GM18873 (cell line): ENCODE data around the gene PRRG2.

Experiments used
- ATAC-seq: cut with Tn5 transposase; IDR thresholded peaks from one replicate; pipeline ENCODE4 v1.9.1; 2021; ENCODE audit warnings: mild to moderate bottlenecking, moderate library complexity, moderate number of reproducible peaks; ENCODE audit not compliant: unreplicated experiment, low FRiP score

Gene PRRG2

DNA sequence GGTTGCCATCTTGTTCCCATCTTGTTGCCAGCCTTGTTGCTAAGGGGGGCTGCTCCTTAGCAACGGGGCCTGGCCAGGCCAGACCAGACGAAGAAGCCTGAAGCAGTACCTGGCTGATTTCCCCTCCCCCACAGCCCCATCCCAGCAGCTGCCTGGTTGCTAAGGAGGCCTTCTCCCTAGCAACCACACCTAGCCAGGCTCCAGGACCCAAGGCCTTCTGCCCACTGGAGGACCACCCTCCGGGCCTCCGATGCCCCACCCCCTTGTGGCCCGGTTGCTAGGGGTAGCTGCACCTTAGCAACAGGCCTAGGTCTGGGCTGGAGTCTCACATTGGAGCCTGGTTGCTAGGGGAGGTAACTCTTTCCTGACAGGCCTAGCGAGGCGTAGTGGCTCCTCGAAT, 3.9 kb downstream of the PRRG2 start:
- ATAC-seq, result no peak

DNA sequence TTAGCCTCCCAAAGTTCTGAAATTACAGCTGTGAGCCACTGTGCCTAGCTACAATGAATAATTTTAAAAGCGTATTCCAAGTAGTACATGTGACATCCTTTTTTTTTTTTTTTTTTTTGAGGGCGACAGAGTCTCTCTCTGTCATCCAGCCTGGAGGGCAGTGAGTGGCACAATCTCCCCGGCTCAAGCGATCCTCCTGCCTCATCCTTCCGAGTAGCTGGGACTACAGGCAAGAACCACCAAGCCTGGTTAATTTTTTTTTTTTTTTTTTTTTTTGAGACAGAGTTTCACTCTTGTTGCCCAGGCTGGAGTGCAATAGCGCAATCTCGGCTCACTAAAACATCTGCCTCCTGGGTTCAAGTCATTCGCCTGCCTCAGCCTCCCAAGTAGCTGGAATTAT, 6.1 kb downstream of the PRRG2 start:
- ATAC-seq, result no peak

DNA sequence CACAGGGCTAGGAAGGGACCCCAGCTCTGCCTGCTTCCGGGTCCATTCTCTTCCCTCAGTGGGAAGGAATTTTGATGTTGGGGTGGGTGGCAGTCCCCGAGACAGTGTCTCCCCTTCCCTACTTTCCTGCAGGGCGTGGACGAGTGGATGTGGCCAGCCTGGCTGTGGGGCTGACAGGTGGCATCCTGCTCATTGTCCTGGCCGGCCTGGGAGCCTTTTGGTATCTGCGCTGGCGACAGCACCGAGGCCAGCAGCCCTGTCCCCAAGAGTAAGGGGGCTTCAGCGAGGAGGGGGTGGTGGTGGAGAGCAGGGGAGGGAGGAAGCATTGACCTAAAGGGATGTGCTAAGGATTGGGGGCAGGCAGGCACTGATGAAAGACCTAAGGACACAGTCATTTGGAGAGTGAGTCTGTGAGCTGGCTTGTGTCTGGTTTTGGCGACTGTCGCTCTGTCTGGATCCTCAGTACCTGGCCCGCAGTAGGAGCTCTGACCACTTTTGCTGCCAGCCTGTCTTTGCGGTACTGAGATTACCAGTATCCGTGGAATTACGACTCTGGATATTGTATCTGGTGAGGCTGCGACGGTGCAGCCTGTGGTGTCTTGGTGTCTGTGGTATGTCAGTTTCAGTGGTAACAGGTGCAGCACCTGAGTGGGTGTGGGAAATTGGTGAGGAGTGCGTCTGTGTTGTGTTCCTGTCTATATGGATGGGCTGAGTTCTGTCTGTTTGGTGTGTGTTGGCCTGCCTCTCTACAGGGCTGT, 7.4 kb downstream of the PRRG2 start:
- ATAC-seq, result no peak

DNA sequence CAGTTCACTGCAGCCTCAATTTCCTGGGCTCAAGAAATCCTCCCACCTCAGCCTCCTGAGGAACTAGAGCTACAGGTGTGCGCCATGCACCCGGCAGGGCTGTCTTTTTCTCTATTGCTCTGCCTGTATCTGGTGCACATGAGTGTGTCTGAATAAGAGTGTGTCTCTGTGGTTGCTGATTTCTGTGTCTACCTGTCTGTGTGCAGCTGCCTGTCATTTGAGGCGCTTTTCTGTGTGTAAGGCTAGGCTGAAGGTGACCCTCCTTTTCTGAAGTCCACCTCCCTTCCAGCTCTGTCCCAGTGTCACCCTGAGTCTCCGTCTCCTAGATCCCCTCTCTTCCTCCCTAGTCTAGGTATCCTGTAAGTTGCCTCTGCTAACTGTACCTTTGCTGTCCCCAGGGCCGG, 8.4 kb downstream of the PRRG2 start:
- ATAC-seq, result no peak

DNA sequence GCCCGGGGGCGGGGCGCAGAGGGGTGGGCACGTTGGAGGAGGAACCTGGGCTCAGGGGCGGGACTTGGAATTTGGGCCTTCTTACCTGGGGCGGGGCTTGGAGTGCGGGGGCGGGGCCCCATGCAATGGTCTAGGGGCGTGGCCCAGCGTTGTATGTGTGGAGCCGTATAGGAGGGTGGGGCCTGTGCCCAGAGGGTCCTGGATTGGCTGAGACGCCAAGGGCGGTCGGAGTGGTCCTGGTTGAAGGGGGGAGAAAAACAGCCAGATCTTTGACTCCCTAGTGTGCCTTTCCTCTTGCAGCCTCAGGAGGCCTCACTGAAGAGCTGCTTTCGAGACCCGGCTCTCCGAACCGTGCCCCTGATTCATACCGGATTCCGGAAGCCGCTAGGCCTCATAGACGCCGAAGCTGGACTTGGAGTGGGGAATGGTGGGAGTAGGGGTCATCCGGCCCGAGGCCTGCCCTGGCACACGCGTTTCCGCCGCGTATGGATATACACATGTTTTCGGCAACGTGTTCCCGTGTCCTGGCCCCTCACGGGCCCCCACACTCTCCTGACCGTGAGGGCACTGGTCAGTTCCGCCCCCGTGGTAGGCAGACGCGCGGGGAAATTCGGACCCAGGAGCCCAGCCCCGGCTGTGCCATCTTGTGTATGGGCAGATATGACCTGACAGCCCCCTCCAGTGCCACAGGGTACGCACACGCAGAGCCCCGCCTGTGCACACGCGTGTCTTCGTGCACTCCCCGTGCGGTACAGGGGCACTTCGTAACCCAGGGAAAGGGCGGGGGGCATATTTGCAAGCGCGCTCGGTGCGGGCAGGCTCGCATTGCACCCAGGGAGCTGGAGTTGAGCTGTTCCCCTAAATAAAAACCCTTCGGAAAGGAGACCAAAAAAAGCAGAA, 9.2 kb downstream of the PRRG2 start:
- ATAC-seq, result peak; percentile 63

DNA sequence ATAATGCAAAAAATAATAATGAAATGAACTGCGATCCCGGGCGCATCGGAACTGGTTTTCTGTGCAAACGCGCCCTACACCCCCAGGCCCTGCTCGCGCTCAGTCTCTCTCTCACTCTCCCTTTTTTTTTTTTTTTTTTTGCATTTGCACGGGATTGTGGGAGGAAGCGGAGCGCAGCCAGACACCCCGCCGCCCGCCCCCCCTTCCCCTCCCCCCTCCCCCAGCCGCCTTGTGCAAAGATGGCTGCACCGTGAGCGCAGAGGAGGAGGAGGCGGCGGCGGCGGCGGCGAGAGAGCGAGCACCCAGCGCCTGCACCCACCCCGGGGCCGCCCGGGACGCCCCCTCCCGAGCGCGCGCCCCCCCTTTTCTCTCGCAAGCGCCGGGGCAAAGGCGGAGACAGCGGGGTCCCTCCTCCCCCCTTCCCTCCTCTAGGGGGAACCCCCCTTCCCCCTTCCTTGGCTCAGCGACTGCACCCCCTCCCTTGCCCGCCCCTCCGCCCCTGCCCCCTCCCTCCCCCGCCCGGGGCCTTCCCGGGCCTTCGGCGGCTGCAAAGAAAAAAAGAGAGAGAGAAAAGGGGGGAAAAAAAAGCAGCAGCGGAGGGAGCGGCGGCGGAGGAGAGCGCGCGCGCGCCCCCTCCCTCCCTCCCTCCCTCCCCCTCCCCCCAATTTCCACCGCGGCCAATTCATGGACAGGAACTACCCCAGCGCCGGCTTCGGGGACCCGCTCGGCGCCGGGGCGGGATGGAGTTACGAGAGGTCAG, 10.0 kb downstream of the PRRG2 start, which contains the start of gene PRR12:
TSS of gene PRR12 (plus strand) at position 212 of the 760 bp plus-strand sequence. CDS start at position 685, 473 bp downstream.
- no peak for ATAC-seq

DNA sequence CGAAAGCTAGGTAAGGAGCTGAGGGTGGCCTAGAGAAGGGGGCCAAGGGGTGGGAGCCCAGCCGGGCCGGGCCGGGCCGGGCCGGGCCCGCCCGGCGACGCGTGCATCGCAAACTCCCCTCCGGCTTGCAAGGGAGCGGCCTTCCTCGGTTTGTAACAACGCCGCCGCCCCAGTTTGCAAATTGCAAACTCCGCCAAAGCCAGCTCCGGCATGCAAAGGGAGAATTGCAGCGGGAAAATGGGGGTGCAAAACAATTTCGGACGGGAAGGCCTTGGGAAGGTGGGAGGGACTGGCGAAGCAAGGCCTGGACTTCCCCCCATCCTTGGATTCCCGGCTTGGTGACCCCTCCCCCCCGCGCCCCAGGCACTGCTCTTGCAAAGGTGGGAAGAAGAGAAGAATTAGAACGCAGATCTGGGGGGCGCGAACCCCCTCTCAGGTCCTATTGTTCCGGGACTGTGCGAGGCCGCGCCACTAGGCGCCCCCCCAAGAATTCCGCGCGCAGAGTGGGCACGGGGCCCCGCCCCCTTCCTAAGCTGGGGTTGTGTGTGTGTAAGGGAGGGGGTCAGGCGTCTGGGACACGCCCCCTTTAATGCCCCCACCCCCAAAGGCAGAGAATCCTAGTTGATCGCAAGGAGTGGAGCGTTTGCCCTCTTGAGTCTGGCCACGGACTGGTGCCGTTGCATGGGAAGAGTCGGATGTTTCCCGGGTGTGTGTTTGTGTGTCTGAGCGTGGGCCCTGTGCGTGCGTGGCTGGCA, 10.8 kb downstream of the PRRG2 start:
- ATAC-seq, result no peak

DNA sequence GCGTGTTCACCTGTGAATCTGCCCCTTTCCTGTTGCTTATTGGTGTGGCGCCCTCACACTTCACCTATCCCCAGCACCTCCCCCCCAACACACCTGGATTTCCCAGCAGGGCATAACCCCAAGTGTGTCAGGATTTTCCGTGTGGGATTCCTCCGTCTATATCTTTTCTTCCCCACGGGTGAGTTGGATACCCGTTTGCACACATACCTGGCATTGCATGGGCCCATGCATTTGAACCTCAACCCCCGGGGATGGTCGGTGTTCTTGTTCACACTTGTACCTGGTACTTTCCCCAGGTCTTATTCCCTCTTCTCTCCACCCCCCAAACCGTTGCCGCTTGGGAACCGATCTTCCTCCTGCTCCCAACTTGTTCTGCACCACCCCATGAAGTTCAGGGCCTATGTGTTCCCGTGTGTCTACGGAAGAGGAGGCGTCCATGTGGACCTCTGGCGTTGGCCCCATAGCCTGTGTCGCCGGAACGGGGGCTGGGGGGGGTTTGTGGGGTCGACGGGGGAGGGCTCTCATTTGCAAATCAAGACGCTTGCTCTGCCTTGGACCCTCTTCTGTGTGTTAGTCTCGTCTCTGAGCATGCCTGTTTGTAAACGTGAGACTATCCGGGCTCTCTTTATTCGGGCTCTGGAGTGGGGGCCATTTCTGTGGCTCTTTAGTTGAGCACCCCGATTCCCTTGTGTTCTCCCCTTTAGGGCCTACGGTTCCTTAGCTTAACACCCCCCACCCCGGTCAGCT, 11.5 kb downstream of the PRRG2 start:
- ATAC-seq, result no peak

DNA sequence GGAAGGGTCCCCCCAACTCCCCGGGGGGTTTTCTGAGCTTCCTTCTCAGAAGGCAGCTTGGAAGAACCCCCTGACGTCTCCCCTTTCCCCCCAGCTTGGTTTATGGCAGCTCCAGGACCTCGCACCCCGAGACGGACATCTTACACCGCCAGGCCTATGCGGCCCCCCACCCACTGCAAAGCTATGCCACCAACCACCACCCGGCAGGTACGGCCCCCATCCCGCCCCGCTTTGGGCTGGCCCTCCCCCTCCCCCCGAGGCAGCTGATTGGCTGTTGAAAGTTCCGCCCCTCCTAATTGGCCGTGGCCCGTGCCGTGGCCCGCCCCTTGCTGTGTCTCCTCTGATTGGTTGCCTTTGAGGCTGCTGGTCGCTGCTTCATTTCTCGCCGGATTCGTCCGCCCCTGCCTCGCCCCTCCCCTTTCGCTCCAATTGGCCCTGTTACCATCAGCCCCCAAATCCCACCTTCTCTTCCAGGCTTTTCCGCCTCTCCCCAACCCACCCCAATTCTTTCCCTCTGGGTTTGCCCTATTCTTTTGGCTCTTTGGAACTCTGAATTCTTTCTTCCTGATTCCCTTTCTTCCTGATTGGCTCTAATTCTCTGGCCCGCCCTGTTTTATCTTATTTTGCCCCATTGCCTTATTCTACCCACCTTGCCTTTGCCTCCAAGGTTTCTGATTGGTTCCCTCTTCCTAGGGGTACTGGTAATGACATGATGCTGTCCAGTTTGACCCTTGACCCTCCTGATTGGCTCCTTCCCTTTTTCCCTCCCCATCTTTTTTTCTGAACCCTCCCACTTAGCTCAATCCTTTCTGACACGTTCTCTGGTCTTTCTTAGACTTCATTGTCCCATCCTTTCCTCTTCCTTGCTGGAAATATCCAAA, 12.4 kb downstream of the PRRG2 start:
- ATAC-seq, result peak; percentile 31

DNA sequence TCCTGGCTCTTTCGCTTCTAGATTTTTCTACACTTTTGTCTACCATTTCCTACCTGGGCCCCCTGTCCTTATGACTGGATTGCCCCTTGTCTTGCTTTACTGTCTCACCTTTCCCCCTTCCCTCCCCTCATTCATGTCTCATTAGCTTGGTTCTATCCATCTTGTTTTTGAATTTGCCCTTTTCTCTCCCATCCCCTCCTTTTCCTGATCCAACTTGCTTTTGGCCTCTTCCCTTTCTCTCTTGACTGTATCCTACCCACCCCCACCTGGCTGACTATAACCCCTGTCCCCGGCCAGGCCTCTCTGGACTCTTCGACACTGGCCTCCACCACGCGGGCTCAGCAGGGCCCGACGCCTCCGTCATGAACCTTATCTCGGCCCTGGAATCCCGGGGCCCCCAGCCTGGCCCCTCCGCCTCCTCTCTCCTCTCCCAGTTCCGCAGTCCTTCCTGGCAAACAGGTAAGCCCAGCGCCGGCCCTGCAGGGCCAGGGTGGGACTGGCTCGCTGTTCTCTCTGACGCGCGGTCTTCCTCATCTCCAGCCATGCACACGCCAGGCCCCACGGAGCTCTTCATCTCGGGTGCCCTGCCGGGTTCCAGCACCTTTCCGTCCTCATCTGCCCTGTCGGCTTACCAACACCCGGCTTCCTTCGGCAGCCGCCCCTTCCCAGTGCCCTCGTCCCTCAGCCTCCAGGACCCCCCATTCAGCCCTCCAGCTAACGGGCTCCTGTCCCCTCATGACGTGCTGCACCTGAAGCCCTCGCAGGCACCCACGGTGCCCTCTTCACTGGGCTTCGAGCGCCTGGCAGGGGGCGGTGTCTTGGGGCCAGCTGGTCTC, 13.3 kb downstream of the PRRG2 start:
- no peak for ATAC-seq

DNA sequence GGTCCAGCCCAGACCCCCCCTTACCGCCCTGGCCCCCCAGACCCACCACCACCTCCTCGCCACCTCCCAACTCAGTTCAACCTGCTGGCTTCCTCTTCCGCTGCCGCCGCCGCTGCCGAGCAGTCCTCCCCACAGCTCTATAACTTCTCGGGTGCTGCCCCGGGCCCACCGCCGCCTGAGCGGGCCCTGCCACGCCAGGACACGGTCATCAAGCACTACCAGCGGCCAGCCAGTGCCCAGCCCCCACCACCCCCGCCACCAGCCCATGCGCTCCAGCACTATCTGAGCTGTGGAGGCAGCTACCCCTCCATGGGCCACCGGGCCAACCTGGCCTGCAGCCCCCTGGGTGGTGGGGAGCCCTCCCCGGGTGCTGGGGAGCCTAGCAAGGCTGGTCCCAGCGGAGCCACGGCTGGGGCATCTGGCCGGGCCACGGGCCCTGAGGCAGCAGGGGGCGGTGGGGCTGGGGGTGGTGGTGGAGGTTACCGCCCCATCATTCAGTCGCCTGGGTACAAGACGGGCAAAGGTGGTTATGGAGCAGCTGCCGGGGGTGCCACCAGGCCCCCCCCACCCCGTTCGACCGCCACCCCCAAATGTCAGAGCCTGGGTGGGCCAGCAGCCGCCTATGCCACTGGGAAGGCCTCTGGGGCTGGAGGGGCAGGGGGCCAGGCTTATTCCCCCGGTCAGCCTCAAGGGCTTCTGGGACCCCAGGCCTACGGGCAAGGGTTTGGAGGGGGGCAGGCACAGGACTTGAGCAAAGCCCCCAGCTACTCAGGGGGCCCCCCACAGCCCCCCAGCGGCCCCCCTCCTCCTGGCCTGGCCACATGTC, 14.1 kb downstream of the PRRG2 start:
- no peak for ATAC-seq

DNA sequence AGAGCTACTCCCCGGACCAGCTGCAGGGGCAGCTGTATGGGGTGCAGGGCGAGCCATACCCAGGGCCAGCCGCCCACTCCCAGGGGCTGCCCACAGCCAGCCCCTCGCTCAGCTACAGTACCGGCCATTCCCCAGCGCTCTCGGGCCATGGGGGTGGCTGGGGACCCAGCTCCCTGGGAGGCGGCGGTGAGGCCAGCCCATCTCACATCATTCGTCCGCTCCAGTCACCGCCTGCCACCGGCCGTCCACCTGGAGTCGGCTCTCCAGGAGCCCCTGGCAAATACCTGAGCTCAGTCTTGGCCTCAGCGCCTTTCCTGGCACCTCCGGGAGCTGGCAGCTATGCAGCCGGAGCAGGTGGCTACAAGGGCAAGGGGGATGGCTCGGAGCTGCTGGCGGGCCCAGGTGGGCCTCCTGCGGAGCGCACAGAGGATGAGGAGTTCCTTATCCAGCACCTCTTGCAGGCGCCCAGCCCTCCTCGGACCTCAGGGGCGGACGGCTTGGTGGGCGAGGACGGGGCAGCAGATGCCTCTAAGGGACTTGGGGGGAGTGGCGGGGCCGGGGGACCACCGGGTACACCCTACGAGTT, 14.8 kb downstream of the PRRG2 start:
- no peak for ATAC-seq

DNA sequence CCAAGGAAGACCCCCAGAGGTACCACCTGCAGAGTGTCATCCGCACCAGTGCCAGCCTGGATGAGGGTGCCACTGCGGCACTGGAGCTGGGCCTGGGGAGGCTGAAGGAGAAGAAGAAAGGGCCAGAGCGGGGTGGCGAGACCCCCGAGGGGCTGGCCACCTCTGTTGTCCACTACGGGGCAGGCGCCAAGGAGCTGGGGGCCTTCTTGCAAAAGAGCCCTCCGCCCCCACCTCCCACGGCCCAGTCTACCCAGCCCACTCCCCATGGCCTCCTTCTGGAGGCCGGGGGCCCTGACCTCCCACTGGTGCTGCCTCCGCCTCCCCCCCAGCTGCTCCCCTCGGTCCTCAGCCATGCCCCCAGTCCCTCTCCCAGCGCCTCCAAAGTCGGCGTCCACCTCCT, 15.3 kb downstream of the PRRG2 start:
- no peak for ATAC-seq

DNA sequence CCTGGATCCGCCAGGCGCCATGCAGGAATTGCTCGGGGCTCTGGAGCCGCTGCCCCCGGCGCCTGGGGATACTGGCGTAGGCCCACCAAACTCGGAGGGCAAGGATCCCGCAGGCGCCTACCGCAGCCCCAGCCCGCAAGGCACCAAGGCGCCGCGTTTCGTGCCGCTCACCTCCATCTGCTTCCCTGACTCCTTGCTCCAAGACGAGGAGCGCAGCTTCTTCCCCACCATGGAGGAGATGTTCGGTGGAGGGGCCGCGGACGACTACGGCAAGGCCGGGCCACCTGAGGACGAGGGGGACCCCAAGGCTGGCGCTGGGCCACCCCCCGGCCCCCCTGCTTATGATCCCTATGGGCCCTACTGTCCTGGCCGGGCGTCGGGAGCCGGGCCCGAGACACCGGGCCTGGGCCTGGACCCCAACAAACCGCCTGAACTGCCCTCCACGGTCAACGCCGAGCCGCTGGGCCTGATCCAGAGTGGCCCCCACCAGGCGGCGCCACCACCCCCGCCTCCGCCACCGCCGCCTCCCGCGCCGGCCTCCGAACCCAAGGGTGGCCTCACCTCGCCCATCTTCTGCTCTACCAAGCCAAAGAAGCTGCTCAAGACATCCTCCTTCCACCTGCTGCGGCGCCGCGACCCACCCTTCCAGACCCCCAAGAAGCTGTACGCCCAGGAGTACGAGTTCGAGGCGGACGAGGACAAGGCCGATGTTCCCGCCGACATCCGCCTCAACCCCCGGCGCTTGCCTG, 16.0 kb downstream of the PRRG2 start:
- ATAC-seq, result no peak

DNA sequence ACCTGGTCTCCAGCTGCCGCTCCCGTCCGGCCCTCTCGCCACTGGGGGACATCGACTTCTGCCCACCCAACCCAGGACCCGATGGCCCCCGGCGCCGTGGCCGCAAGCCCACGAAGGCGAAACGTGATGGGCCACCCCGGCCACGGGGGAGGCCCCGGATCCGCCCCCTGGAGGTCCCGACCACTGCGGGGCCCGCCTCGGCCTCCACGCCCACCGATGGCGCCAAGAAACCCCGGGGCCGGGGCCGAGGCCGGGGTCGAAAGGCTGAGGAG, 16.5 kb downstream of the PRRG2 start:
- no peak for ATAC-seq
